Activated naive CD4-positive, alpha-beta T cell treated with anti-CD3 and anti-CD28 coated beads, Interleukin-2, amount 50 U/mL, for 24 hours (primary cell): ENCODE data around the gene MCTP2.
A peak's percentile ranks its signal among the peaks of the same experiment; 100 is the strongest.

ENCODE experiments used
- H3K27ac Mint-ChIP-seq: one replicate; pipeline ENCODE4 v1.8.0; 2021; ENCODE audit warnings: mild to moderate bottlenecking, mixed read lengths
- H3K27me3 Mint-ChIP-seq: one replicate; pipeline ENCODE4 v1.8.0; 2021; ENCODE audit warnings: mixed read lengths
- H3K36me3 Mint-ChIP-seq: one replicate; pipeline ENCODE4 v1.8.0; 2021; ENCODE audit warnings: mixed read lengths
- H3K4me1 Mint-ChIP-seq: one replicate; pipeline ENCODE4 v1.8.0; 2021; ENCODE audit warnings: mixed read lengths
- H3K4me3 Mint-ChIP-seq: one replicate; pipeline ENCODE4 v1.8.0; 2021; ENCODE audit warnings: mild to moderate bottlenecking, mixed read lengths
- H3K9me3 Mint-ChIP-seq: one replicate; pipeline ENCODE4 v1.8.0; 2021; ENCODE audit warnings: mixed read lengths

MCTP2 gene, protein sequence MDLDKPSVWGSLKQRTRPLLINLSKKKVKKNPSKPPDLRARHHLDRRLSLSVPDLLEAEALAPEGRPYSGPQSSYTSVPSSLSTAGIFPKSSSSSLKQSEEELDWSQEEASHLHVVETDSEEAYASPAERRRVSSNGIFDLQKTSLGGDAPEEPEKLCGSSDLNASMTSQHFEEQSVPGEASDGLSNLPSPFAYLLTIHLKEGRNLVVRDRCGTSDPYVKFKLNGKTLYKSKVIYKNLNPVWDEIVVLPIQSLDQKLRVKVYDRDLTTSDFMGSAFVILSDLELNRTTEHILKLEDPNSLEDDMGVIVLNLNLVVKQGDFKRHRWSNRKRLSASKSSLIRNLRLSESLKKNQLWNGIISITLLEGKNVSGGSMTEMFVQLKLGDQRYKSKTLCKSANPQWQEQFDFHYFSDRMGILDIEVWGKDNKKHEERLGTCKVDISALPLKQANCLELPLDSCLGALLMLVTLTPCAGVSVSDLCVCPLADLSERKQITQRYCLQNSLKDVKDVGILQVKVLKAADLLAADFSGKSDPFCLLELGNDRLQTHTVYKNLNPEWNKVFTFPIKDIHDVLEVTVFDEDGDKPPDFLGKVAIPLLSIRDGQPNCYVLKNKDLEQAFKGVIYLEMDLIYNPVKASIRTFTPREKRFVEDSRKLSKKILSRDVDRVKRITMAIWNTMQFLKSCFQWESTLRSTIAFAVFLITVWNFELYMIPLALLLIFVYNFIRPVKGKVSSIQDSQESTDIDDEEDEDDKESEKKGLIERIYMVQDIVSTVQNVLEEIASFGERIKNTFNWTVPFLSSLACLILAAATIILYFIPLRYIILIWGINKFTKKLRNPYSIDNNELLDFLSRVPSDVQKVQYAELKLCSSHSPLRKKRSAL

GRCh38 chr15:94230883-94231722, at the start of gene MCTP2:
Gene MCTP2, plus strand, starts transcription at chr15:94231561. Its CDS starts 66,705 bp downstream, at chr15:94298266.
- H3K27me3 Mint-ChIP-seq, result no peaks in the 10 kb centered on the region
- H3K27ac Mint-ChIP-seq, result peak within 1 kb of the TSS; percentile 95
- H3K36me3 Mint-ChIP-seq, result no peaks in the 10 kb centered on the region
- H3K9me3 Mint-ChIP-seq, result no peaks in the 10 kb centered on the region
- H3K4me3 Mint-ChIP-seq, result peak within 1 kb of the TSS; percentile 92
- H3K4me1 Mint-ChIP-seq, result peaks cover 70% of the 10 kb centered on the region

DNA sequence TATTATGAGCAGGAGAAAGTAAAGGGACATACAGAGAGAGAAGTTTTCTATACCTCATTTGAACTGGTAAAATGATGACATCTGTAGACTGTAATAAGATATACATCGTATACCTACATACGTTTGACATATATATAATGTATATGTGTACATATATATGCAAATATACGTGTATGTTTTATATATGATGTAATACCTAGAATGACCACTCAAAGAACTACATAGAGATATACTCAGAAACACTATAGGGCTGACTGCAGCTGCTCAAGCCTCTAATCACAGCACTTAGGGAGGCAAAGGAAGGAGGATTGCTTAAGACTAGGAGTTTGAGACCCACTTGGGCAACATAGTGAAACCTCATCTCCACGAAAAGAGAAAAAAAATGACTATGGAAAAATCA, 48.5 kb upstream of the MCTP2 start:
- H3K9me3 Mint-ChIP-seq, result peaks cover 2% of the 10 kb centered on the region

GRCh38 chr15:94185547-94186236, 45.7 kb upstream of the MCTP2 start:
- no peak overlapping the region for H3K27ac Mint-ChIP-seq
- no peaks in the 10 kb centered on the region for H3K9me3 Mint-ChIP-seq
- H3K27me3 Mint-ChIP-seq, result peaks cover 8% of the 10 kb centered on the region
- no peaks in the 10 kb centered on the region for H3K4me1 Mint-ChIP-seq
- no peak overlapping the region for H3K4me3 Mint-ChIP-seq
- H3K36me3 Mint-ChIP-seq, result no peaks in the 10 kb centered on the region

More for the DNA sequence above, 48.5 kb upstream of the MCTP2 start:
- H3K4me1 Mint-ChIP-seq, result peaks cover under 1% of the 10 kb centered on the region
- H3K4me3 Mint-ChIP-seq, result no peak overlapping the region
- no peaks in the 10 kb centered on the region for H3K36me3 Mint-ChIP-seq
- H3K27ac Mint-ChIP-seq, result no peak overlapping the region
- H3K27me3 Mint-ChIP-seq, result peaks cover 8% of the 10 kb centered on the region

DNA sequence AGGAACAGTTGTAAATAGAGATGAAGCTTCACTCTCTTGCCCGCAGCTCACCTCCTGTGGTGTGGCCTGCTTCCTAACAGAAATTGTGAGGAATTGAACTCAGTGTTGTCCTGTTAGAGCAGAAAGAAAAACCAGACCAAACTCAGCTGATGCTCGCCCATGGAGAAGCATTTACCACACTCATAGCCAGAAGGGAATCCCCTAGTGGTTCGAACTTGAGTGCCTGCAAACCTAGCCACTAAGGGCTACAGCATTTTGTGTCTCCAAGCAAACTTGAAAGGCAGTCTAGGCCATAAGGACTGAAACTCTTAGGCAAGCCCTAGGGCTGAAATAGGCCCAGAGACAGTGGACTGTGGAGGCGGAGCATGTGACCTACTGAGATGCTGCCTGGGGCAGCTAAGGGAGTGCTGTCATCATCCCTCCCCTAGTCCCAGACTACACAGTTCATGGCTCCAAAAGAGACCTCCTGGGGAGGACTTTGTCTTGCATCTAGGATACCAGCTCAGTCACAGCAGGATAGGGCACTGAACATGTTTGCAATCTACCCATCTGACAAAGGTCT, 44.5 kb upstream of the MCTP2 start:
- Mint-ChIP-seq H3K9me3 (no peaks in the 10 kb centered on the region), H3K36me3 (no peaks in the 10 kb centered on the region), H3K4me3 (no peak overlapping the region), H3K27ac (no peak overlapping the region), H3K4me1 (no peaks in the 10 kb centered on the region), H3K27me3 (peaks cover 6% of the 10 kb centered on the region)

DNA sequence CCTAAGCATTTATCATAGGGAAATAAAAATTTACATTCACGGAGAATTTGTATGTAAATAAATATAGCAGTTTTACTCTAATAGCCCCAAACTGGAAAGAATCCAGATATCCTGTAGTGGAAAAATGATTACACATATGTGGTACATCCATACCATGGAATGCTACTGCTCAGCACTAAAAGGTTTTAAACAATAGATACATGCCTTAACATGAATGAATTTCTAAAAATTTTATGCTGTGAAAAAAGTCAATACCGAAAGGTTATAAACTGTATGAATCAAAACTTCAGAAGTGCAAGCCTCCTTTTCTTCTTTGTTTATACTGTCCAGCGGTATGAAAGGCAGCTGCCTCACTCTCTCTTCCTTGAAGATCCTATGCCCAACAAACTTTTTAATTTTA, 37.5 kb upstream of the MCTP2 start:
- no peaks in the 10 kb centered on the region for H3K9me3 Mint-ChIP-seq
- H3K36me3 Mint-ChIP-seq, result no peaks in the 10 kb centered on the region
- no peak overlapping the region for H3K27ac Mint-ChIP-seq
- H3K4me3 Mint-ChIP-seq, result no peak overlapping the region
- no peaks in the 10 kb centered on the region for H3K27me3 Mint-ChIP-seq
- H3K4me1 Mint-ChIP-seq, result no peaks in the 10 kb centered on the region

GRCh38 chr15:94196531-94196930, 34.8 kb upstream of the MCTP2 start:
- no peaks in the 10 kb centered on the region for H3K36me3 Mint-ChIP-seq
- no peaks in the 10 kb centered on the region for H3K9me3 Mint-ChIP-seq
- no peaks in the 10 kb centered on the region for H3K27me3 Mint-ChIP-seq
- H3K4me1 Mint-ChIP-seq, result no peaks in the 10 kb centered on the region
- H3K4me3 Mint-ChIP-seq, result no peak overlapping the region
- H3K27ac Mint-ChIP-seq, result no peak overlapping the region

DNA sequence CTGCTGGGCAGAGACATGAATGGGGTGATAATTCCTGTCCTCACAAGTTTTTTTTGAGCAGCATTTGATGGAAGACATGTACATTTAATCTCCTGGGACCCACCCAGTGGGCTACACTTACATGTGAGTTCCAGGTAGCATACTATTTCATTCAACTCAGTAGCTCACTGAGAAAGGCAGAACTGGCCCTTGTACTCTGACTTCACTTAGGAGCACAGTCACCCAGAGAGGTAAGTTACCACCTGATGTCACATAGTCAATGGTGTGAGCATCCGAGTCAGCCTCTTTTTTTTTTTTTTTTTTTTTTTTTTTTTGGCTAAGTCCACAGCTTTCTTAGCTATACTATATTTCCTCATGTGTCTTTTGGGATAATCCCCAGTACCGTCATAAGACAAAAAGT, 32.7 kb upstream of the MCTP2 start:
- Mint-ChIP-seq H3K27me3 (peaks cover 5% of the 10 kb centered on the region), H3K4me1 (no peaks in the 10 kb centered on the region), H3K9me3 (no peaks in the 10 kb centered on the region), H3K4me3 (no peak overlapping the region), H3K27ac (no peak overlapping the region), H3K36me3 (no peaks in the 10 kb centered on the region)

GRCh38 chr15:94199725-94200124, 31.6 kb upstream of the MCTP2 start:
- Mint-ChIP-seq H3K4me3 (no peak overlapping the region), H3K27me3 (peaks cover 7% of the 10 kb centered on the region), H3K9me3 (no peaks in the 10 kb centered on the region), H3K36me3 (no peaks in the 10 kb centered on the region), H3K27ac (no peak overlapping the region), H3K4me1 (no peaks in the 10 kb centered on the region)

- Mint-ChIP-seq H3K27me3 (peaks cover 17% of the 10 kb centered on the region), H3K36me3 (no peaks in the 10 kb centered on the region), H3K27ac (no peak overlapping the region), H3K4me1 (peaks cover 14% of the 10 kb centered on the region), H3K4me3 (no peak overlapping the region), H3K9me3 (no peaks in the 10 kb centered on the region)
These were observed 28.1 kb upstream of the MCTP2 start for GRCh38 chr15:94203306-94203705.

DNA sequence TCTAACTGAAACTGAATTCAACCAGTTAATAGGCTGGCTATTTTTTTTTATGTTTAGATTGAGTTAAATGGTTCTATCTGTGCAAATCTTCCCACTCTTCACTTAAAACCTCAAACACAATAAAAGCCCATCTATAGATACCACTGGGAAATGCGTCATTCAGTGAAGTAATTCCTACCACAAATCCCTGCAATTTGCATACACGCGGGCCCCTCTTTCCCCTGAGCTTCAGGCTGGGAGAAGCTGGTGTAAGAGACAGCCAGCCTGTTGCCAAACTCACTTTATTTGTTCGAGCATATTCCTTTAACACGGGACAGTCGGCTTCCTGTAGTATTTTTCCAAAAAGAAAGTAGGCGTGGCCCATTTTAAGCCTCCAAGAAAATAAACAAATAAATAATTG, 26.0 kb upstream of the MCTP2 start:
- Mint-ChIP-seq H3K27ac (no peak overlapping the region), H3K4me3 (peak overlapping the region; percentile 30), H3K4me1 (peaks cover 14% of the 10 kb centered on the region), H3K27me3 (peaks cover 18% of the 10 kb centered on the region), H3K36me3 (no peaks in the 10 kb centered on the region), H3K9me3 (no peaks in the 10 kb centered on the region)

DNA sequence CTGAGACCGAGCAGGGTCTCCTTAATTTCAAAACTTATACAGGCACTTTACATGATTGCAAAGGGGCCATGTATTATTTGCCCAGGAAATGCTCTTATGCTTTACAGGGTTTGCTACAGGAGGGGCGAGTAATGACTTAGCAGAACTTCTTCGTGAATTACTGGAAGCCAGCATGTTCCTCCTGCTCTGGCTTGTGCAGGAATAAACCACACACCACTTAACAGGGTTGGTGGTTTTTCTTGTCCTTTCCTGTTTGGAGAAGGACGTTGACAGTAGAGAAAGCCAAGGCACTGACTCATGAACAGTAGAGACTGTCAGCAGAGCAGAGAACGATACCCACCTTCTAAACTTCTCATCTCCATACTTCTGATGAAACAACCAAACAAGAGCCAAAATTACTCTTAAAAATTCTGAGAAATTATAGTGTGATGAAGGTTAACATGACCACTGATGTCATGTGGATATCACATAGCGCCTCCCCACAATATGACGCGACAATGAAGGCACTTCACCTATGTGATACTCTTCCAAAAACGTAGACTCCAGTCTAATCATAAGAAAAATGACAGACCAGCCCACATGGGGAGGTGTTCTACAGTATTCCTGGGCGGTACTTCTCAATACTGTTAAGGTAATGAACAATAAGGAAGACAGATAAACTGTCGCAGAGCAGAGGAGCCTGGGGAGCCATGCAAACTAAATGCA, 24.7 kb upstream of the MCTP2 start:
- peak overlapping the region; percentile 31 for H3K4me3 Mint-ChIP-seq
- peaks cover 23% of the 10 kb centered on the region for H3K27me3 Mint-ChIP-seq
- peaks cover 14% of the 10 kb centered on the region for H3K4me1 Mint-ChIP-seq
- H3K36me3 Mint-ChIP-seq, result no peaks in the 10 kb centered on the region
- H3K9me3 Mint-ChIP-seq, result no peaks in the 10 kb centered on the region
- peak overlapping the region; percentile 4 for H3K27ac Mint-ChIP-seq

- no peak overlapping the region for H3K27ac Mint-ChIP-seq
- no peaks in the 10 kb centered on the region for H3K4me1 Mint-ChIP-seq
- H3K9me3 Mint-ChIP-seq, result no peaks in the 10 kb centered on the region
- H3K27me3 Mint-ChIP-seq, result peaks cover 25% of the 10 kb centered on the region
- H3K4me3 Mint-ChIP-seq, result no peak overlapping the region
- no peaks in the 10 kb centered on the region for H3K36me3 Mint-ChIP-seq
These were observed 19.1 kb upstream of the MCTP2 start for GRCh38 chr15:94212291-94212690.

DNA sequence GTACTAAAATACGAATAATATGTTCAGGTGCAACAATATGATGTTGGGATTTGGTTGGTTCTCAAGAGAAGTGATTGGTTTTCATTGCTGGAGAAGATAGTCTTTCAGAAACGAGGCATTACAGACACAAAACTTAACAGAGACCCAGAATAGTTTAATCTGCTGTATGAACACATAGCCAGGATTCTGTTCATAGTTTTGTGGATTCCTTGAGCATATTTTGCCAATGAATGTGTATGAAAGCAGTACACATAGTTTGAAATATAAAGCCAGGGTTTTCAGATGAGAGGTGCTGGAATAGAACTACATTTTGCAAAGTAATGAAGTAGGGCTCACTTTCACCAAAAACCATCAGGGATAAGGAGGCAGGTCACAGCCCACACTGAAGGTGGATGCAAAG, 5.7 kb upstream of the MCTP2 start:
- H3K4me1 Mint-ChIP-seq, result peaks cover 28% of the 10 kb centered on the region
- H3K4me3 Mint-ChIP-seq, result no peak overlapping the region
- no peaks in the 10 kb centered on the region for H3K9me3 Mint-ChIP-seq
- no peaks in the 10 kb centered on the region for H3K27me3 Mint-ChIP-seq
- no peaks in the 10 kb centered on the region for H3K36me3 Mint-ChIP-seq
- no peak overlapping the region for H3K27ac Mint-ChIP-seq

DNA sequence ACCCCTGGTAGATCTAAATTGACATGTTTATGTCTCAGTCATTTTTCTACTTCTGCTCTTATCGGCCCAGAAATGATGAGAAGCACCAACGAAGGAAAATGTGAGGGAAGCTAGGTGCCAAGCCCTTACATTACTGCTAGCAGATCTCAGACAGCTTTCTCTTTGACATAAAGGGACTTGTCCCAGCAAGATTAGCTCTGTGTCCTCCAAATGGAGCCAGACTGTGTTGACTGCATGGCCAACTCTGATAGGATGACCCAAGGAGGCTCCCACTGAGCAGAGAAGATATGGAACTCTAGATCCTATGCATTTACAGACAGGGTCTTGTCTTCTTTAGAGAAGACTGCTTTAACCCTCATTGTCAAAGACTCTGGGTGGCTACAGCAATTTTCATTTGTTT, 2.8 kb upstream of the MCTP2 start:
- Mint-ChIP-seq H3K4me1 (peaks cover 47% of the 10 kb centered on the region), H3K36me3 (no peaks in the 10 kb centered on the region), H3K27ac (peak overlapping the region; percentile 95), H3K4me3 (no peak overlapping the region), H3K9me3 (no peaks in the 10 kb centered on the region), H3K27me3 (no peaks in the 10 kb centered on the region)
